ENCODE results near the gene MYO1E. TPM values are rescaled to one million over a fixed set of nuclear protein-coding genes. Genes with fewer than 3 reads are reported as not detected.
"Not testable (repeated sequence)": the region's sequence is repeated elsewhere in the genome, so short reads cannot be mapped to it uniquely, and the experiment has no call there.

The MYO1E gene
- total RNA-seq, 1 donor from 2014 or later, result 192 TPM

DNA sequence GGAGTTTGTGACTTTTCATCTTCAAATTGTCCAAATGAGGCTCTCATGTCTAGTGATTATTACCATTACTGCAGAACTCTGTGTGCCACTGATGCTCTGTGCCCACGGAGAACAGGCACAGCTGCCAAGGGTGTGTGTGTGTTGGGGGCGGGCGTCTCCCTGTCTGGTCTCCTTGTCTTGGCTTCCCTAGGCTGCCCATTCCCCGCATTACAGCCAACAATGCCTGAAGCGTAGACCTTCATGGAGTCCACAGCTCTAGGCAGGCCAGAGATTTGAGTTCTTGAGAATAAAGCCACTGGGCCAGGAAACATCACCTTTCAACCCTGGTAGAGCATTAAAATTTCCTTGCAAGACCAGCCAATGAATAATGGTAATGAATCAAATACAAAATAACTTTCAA lies 225.0 kb downstream of the MYO1E start:
- peaks cover 22% of the 10 kb centered on the region for H3K4me1 Mint-ChIP-seq (ENCODE audit: low read depth)
- no peak overlapping the region for H3K4me3 Mint-ChIP-seq (ENCODE audit: unreplicated experiment)
- TF ChIP-seq, protein P1, sequence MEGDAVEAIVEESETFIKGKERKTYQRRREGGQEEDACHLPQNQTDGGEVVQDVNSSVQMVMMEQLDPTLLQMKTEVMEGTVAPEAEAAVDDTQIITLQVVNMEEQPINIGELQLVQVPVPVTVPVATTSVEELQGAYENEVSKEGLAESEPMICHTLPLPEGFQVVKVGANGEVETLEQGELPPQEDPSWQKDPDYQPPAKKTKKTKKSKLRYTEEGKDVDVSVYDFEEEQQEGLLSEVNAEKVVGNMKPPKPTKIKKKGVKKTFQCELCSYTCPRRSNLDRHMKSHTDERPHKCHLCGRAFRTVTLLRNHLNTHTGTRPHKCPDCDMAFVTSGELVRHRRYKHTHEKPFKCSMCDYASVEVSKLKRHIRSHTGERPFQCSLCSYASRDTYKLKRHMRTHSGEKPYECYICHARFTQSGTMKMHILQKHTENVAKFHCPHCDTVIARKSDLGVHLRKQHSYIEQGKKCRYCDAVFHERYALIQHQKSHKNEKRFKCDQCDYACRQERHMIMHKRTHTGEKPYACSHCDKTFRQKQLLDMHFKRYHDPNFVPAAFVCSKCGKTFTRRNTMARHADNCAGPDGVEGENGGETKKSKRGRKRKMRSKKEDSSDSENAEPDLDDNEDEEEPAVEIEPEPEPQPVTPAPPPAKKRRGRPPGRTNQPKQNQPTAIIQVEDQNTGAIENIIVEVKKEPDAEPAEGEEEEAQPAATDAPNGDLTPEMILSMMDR (IDR thresholded peaks at IDR 0.05), result no peak
- no peak overlapping the region for H3K27ac Mint-ChIP-seq (ENCODE audit: unreplicated experiment)
- no peak for DNase-seq (ENCODE audit: low spot score)
- H3K27me3 Mint-ChIP-seq (ENCODE audit: low read depth), result no peaks in the 10 kb centered on the region
- H3K36me3 Mint-ChIP-seq (ENCODE audit: low read depth), result peaks cover 28% of the 10 kb centered on the region
- no peaks in the 10 kb centered on the region for H3K9me3 Mint-ChIP-seq (ENCODE audit: low read depth)

DNA sequence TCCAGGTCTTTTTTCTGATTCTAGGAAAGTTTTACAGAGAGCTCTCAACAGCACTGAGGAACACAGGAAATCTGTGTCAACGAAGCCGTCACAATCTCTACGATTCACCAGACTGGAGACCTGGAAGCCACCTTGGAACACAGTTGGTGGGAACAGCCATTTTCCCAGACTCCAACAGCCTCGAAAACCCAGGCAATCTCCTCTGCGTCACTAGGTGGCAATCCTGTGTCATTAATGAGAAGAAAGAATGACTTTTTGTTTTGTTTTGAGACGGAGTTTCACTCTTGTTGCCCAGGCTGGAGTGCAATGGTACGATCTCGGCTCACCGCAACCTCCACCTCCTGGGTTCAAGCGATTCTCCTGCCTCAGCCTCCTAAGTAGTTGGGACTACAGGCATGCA lies 228.1 kb downstream of the MYO1E start:
- H3K4me3 Mint-ChIP-seq (ENCODE audit: unreplicated experiment); H3K27ac Mint-ChIP-seq (ENCODE audit: unreplicated experiment); DNase-seq (ENCODE audit: low spot score); H3K9me3 Mint-ChIP-seq (ENCODE audit: low read depth); H3K27me3 Mint-ChIP-seq (ENCODE audit: low read depth): not testable (repeated sequence)
- Mint-ChIP-seq H3K4me1 (ENCODE audit: low read depth) (peaks cover 19% of the 10 kb centered on the region), H3K36me3 (ENCODE audit: low read depth) (peaks cover 22% of the 10 kb centered on the region)
- TF ChIP-seq, protein P1 (IDR thresholded peaks at IDR 0.05), result peak; percentile 66

DNA sequence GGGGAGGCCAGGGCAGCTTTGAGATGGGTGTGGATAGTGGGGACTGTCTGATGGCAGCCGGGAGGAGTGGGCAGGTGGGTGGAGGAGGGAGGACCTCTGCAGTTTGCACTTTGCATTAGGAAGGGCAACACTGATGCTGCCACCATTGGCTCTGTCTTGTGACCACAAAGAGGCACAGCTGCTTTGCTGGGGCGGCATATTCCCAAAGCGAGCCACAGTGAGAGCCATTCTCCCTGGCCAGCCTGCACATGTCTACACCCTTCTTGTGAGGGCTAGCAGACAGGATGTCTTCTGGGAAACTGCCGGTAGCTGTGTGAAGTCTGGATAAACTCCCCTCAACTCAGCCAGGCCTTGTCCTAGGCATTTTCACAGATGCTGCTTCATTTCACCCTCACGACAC lies 229.4 kb downstream of the MYO1E start:
- TF ChIP-seq, protein P1 (IDR thresholded peaks at IDR 0.05), result no peak
- Mint-ChIP-seq H3K27ac (ENCODE audit: unreplicated experiment) (no peak overlapping the region), H3K4me3 (ENCODE audit: unreplicated experiment) (no peak overlapping the region), H3K4me1 (ENCODE audit: low read depth) (peaks cover 7% of the 10 kb centered on the region), H3K27me3 (ENCODE audit: low read depth) (no peaks in the 10 kb centered on the region), H3K36me3 (ENCODE audit: low read depth) (peaks cover 20% of the 10 kb centered on the region), H3K9me3 (ENCODE audit: low read depth) (no peaks in the 10 kb centered on the region)
- DNase-seq (ENCODE audit: low spot score), result no peak

DNA sequence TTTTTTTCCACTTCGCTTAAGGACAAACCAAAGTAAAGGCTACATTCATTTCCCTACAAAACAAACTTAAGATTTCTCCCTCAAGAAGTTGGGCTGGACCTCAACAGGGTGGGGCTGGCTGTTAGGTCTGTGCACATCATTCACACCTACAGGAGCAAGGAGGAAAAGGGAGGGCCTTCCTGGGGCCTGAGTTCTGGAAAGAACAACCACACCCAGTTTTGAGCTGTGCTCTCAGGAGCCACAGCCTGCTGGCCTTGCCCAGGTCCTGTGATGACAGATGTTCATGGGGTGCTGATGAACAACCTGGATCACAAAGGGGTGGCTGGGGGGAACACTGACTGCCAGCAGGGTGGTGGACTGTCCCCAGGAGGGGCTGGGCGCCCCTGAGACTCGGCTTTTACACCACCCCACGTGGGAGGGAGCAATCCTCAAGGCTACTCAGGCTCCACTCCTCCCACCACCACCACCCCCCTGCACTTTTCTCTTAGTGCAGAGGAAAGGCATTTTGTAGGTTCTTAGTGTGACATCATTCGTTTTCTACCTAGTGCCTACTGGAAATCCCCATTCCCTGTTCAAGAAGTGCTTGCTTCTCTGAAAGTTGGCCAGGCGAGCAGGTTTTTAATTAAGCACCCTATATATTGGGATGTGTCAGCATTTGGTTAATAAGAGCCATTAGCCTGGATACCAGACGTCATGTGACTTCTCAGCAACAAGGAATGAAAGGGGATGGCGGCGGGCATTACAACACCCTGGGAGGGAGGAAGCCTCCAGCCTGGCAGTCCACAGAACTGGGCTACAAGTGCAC lies 232.0 kb downstream of the MYO1E start:
- no peak overlapping the region for H3K4me3 Mint-ChIP-seq (ENCODE audit: unreplicated experiment)
- peaks cover 38% of the 10 kb centered on the region for H3K36me3 Mint-ChIP-seq (ENCODE audit: low read depth)
- TF ChIP-seq, protein P1 (IDR thresholded peaks at IDR 0.05), result no peak
- no peak overlapping the region for H3K27ac Mint-ChIP-seq (ENCODE audit: unreplicated experiment)
- no peaks in the 10 kb centered on the region for H3K4me1 Mint-ChIP-seq (ENCODE audit: low read depth)
- H3K9me3 Mint-ChIP-seq (ENCODE audit: low read depth), result no peaks in the 10 kb centered on the region
- no peaks in the 10 kb centered on the region for H3K27me3 Mint-ChIP-seq (ENCODE audit: low read depth)
- no peak for DNase-seq (ENCODE audit: low spot score)

DNA sequence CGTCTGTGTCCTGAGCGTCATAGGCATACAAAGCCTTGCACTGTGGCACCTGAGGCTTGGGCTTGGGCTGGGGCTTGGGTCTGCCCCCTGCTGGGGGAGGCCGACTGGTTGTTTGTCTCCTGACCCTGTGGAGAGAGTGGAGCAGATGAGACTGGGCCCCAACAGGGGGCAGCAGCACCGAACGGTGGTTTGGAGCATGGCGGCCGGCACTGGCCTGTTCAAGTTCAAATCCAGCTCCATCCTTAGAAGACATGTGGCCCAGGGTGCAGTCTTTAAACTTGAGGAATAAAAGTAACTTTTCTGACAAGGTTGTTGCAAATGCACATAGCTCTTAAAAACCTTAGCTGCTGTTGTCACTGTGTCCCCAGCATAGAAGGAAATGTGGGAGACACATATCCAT lies 234.4 kb downstream of the MYO1E start:
- TF ChIP-seq, protein P1 (IDR thresholded peaks at IDR 0.05), result peak; percentile 72
- Mint-ChIP-seq H3K27me3 (ENCODE audit: low read depth) (no peaks in the 10 kb centered on the region), H3K9me3 (ENCODE audit: low read depth) (no peaks in the 10 kb centered on the region), H3K27ac (ENCODE audit: unreplicated experiment) (no peak overlapping the region), H3K4me1 (ENCODE audit: low read depth) (no peaks in the 10 kb centered on the region), H3K4me3 (ENCODE audit: unreplicated experiment) (no peak overlapping the region), H3K36me3 (ENCODE audit: low read depth) (peaks cover 49% of the 10 kb centered on the region)
- no peak for DNase-seq (ENCODE audit: low spot score)

All from chondrocyte (in vitro differentiated cells).